K562 (cell line): ENCODE data around the gene PRKCSH. TPM values are rescaled to one million over a fixed set of nuclear protein-coding genes. Genes with fewer than 3 reads are reported as not detected.
A peak's percentile ranks its signal among the peaks of the same experiment; 100 is the strongest.

Experiments used
- CC2D1A ChIP-seq: fragments of 450-650 bp; IDR thresholded peaks from 2 replicates; pipeline ENCODE4 v1.6.1; 2017; ENCODE audit warnings: mild to moderate bottlenecking
- CLOCK ChIP-seq: fragments of 250-450 bp; sonication (Bioruptor Pico); IDR thresholded peaks from 2 replicates; pipeline ENCODE4 v1.4.0; 2020; ENCODE audit warnings: mild to moderate bottlenecking, moderate library complexity, borderline replicate concordance
- EP300 ChIP-seq: IDR thresholded peaks from 2 replicates; pipeline ENCODE4 v1.6.1; 2012; ENCODE audit warnings: low read length, improper control_type of control experiment
- ETV6 ChIP-seq, 3 experiments: fragments of 150-350 bp in 1 of 3; sonication (generic) in 1 of 3; formaldehyde crosslinking in 1 of 3; IDR thresholded peaks; 2 replicates each; pipeline versions ENCODE4 v1.6.1 to v1.8.0; 2014 to 2022; ENCODE audit warnings: borderline replicate concordance in 2 of 3, low read depth in 2 of 3, antibody characterized with exemption in 1 of 3, low read length in 1 of 3, mild to moderate bottlenecking in 1 of 3, missing genetic modification reagents in 1 of 3
- HCFC1 ChIP-seq: IDR thresholded peaks from 2 replicates; pipeline ENCODE4 v1.6.1; 2012; ENCODE audit warnings: low read depth, low read length, improper control_type of control experiment
- LEF1 ChIP-seq: fragments of 450-650 bp; IDR thresholded peaks from 2 replicates; pipeline ENCODE4 v1.6.1; 2016; ENCODE audit warnings: mild to moderate bottlenecking
- MCM3 ChIP-seq: fragments of 450-650 bp; IDR thresholded peaks from 2 replicates; pipeline ENCODE4 v1.6.1; 2016
- NFIC ChIP-seq: fragments of 450-650 bp; IDR thresholded peaks from 2 replicates; pipeline ENCODE4 v1.6.1; 2017; ENCODE audit warnings: mild to moderate bottlenecking, inconsistent platforms
- NR2C2 ChIP-seq, 2 experiments: fragments of 200-800 bp in 1 of 2; sonication (Bioruptor generic) in 1 of 2; sonication (generic) in 1 of 2; formaldehyde crosslinking in 1 of 2; IDR thresholded peaks; 2 replicates each; pipeline versions ENCODE4 v1.6.1 to v1.8.0; 2016 to 2022; ENCODE audit warnings: mild to moderate bottlenecking in 1 of 2, missing compliant biosample characterization in 1 of 2, missing genetic modification characterization in 1 of 2, missing genetic modification reagents in 1 of 2
- PHF20 ChIP-seq: fragments of 450-650 bp; IDR thresholded peaks from 2 replicates; pipeline ENCODE4 v1.6.1; 2018; ENCODE audit not compliant: partially characterized antibody
- PTTG1 ChIP-seq: fragments of 450-650 bp; IDR thresholded peaks from 2 replicates; pipeline ENCODE4 v1.6.1; 2016; ENCODE audit warnings: low read depth, mild to moderate bottlenecking, missing genetic modification characterization, missing compliant biosample characterization
- RBM17 ChIP-seq: fragments of 200-400 bp; formaldehyde crosslinking; IDR thresholded peaks from 2 replicates; pipeline ENCODE4 v1.6.1; 2017; ENCODE audit warnings: low read depth, mild to moderate bottlenecking, low read length, borderline replicate concordance
- polyA plus RNA-seq, 8 experiments: library from polyadenylated mRNA; depleted of rRNA in 4 of 8; stranded (reverse) in 5 of 8; unstranded in 3 of 8; fragments of >200 nt; fragmentation: Nextera tagmentation in 2 of 8; fragmentation: Illumina TruSeq in 1 of 8; extraction: Ambion mirVana in 2 of 8; extraction: Trizol in 1 of 8; gene quantifications; 2 replicates each; pipeline versions ENCODE4 v1.2.1 to v1.2.3, GENCODE V29; 2011 to 2014; ENCODE audit warnings: inconsistent platforms in 1 of 8, missing spikeins in 1 of 8
- total RNA-seq, 7 experiments: library from RNA; depleted of rRNA in 6 of 7; stranded (reverse); fragments of >200 nt in 6 of 7; fragmentation: Illumina TruSeq in 2 of 7; extraction: Trizol in 2 of 7; gene quantifications; 2 replicates each; pipeline versions ENCODE4 v1.2.1 to v1.2.3, GENCODE V29; 2011 to 2021; ENCODE audit warnings: low replicate concordance in 1 of 7
- TF ChIP-seq, protein P1 (sequence below): fragments of 250-450 bp; sonication (Bioruptor Pico); IDR thresholded peaks from 2 replicates; pipeline ENCODE4 v1.5.0; 2020; ENCODE audit warnings: mild to moderate bottlenecking
- TF ChIP-seq, protein P2 (sequence below): sonication (generic); formaldehyde crosslinking; IDR thresholded peaks from 2 replicates; pipeline ENCODE4 v1.8.1; 2022; ENCODE audit warnings: missing genetic modification reagents
- TF ChIP-seq, protein P3 (sequence below): fragments of 450-650 bp; formaldehyde crosslinking; IDR thresholded peaks from 2 replicates; pipeline ENCODE4 v1.4.0; 2020; ENCODE audit warnings: mild to moderate bottlenecking, moderate library complexity
- TF ChIP-seq, protein P4 (sequence below): fragments of 450-650 bp; IDR thresholded peaks from 2 replicates; pipeline ENCODE4 v1.6.1; 2017; ENCODE audit warnings: antibody characterized with exemption
- TF ChIP-seq, protein P5 (sequence below): fragments of 450-650 bp; formaldehyde crosslinking; IDR thresholded peaks from 2 replicates; pipeline ENCODE4 v1.4.0; 2022; ENCODE audit warnings: missing genetic modification characterization

Gene PRKCSH
- total and polyA plus RNA-seq, 9 of the 15 experiments (the other 6 are each of a cell fraction or from before 2014, with no cell fraction given) = 2.3 to 297 (median 48.1) TPM

GRCh38 chr19:11446652-11447301, 11.3 kb downstream of the PRKCSH start (continued):
- TF ChIP-seq ETV6 (IDR thresholded peaks at IDR 0.05; ENCODE audit: borderline replicate concordance in 1 of 2, low read depth in 2 of 2, low read length in 1 of 2) (no peak), ETV6 (CRISPR knock-in tag; IDR thresholded peaks at IDR 0.05; ENCODE audit: borderline replicate concordance) (no peak), NFIC (0 out of 2 replicates have a peak, but pooled peaks have one; percentile 30), MCM3 (no peak), PHF20 (no peak), RBM17 (no peak), CLOCK (no peak), CC2D1A (peak; percentile 86), EP300 (no peak), NR2C2 (CRISPR knock-in tag; IDR thresholded peaks at IDR 0.05) (no peak), NR2C2 (tag; IDR thresholded peaks at IDR 0.05) (no peak), LEF1 (no peak), PTTG1 (tag) (no peak), HCFC1 (no peak)
- TF ChIP-seq, protein P1, sequence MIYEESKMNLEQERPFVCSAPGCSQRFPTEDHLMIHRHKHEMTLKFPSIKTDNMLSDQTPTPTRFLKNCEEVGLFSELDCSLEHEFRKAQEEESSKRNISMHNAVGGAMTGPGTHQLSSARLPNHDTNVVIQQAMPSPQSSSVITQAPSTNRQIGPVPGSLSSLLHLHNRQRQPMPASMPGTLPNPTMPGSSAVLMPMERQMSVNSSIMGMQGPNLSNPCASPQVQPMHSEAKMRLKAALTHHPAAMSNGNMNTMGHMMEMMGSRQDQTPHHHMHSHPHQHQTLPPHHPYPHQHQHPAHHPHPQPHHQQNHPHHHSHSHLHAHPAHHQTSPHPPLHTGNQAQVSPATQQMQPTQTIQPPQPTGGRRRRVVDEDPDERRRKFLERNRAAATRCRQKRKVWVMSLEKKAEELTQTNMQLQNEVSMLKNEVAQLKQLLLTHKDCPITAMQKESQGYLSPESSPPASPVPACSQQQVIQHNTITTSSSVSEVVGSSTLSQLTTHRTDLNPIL (CRISPR knock-in tag) = no peak
- TF ChIP-seq, protein P2, sequence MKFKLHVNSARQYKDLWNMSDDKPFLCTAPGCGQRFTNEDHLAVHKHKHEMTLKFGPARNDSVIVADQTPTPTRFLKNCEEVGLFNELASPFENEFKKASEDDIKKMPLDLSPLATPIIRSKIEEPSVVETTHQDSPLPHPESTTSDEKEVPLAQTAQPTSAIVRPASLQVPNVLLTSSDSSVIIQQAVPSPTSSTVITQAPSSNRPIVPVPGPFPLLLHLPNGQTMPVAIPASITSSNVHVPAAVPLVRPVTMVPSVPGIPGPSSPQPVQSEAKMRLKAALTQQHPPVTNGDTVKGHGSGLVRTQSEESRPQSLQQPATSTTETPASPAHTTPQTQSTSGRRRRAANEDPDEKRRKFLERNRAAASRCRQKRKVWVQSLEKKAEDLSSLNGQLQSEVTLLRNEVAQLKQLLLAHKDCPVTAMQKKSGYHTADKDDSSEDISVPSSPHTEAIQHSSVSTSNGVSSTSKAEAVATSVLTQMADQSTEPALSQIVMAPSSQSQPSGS (CRISPR knock-in tag) = no peak
- TF ChIP-seq, protein P3, sequence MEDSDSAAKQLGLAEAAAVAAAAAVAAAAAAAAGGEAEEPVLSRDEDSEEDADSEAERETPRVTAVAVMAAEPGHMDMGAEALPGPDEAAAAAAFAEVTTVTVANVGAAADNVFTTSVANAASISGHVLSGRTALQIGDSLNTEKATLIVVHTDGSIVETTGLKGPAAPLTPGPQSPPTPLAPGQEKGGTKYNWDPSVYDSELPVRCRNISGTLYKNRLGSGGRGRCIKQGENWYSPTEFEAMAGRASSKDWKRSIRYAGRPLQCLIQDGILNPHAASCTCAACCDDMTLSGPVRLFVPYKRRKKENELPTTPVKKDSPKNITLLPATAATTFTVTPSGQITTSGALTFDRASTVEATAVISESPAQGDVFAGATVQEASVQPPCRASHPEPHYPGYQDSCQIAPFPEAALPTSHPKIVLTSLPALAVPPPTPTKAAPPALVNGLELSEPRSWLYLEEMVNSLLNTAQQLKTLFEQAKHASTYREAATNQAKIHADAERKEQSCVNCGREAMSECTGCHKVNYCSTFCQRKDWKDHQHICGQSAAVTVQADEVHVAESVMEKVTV = peak; percentile 78
- TF ChIP-seq, protein P4, sequence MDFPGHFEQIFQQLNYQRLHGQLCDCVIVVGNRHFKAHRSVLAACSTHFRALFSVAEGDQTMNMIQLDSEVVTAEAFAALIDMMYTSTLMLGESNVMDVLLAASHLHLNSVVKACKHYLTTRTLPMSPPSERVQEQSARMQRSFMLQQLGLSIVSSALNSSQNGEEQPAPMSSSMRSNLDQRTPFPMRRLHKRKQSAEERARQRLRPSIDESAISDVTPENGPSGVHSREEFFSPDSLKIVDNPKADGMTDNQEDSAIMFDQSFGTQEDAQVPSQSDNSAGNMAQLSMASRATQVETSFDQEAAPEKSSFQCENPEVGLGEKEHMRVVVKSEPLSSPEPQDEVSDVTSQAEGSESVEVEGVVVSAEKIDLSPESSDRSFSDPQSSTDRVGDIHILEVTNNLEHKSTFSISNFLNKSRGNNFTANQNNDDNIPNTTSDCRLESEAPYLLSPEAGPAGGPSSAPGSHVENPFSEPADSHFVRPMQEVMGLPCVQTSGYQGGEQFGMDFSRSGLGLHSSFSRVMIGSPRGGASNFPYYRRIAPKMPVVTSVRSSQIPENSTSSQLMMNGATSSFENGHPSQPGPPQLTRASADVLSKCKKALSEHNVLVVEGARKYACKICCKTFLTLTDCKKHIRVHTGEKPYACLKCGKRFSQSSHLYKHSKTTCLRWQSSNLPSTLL = no peak
- TF ChIP-seq, protein P5, sequence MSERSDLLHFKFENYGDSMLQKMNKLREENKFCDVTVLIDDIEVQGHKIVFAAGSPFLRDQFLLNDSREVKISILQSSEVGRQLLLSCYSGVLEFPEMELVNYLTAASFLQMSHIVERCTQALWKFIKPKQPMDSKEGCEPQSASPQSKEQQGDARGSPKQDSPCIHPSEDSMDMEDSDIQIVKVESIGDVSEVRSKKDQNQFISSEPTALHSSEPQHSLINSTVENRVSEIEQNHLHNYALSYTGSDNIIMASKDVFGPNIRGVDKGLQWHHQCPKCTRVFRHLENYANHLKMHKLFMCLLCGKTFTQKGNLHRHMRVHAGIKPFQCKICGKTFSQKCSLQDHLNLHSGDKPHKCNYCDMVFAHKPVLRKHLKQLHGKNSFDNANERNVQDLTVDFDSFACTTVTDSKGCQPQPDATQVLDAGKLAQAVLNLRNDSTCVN = no peak
